KMS-11 (cell line): ENCODE measurements around the gene CD47.

ENCODE experiments used
- H2AFZ ChIP-seq: fragments of 200-600 bp; sonication (generic); 2 replicates; pipeline ENCODE4 v1.6.1; 2016; ENCODE audit warnings: antibody characterized with exemption, mixed run types, low read depth
- H3K27ac ChIP-seq: fragments of 200-600 bp; sonication (generic); 2 replicates; pipeline ENCODE4 v1.6.1; 2016; ENCODE audit warnings: mild to moderate bottlenecking, mixed run types
- H3K27me3 ChIP-seq: fragments of 200-600 bp; sonication (generic); 2 replicates; pipeline ENCODE4 v1.6.1; 2017; ENCODE audit warnings: mild to moderate bottlenecking, low read depth, mixed run types, moderate library complexity; ENCODE audit not compliant: insufficient read depth
- H3K36me3 ChIP-seq: fragments of 200-600 bp; sonication (generic); 2 replicates; pipeline ENCODE4 v1.6.1; 2017; ENCODE audit warnings: mild to moderate bottlenecking, mixed run types; ENCODE audit not compliant: insufficient read depth
- H3K4me1 ChIP-seq: fragments of 200-600 bp; sonication (generic); 2 replicates; pipeline ENCODE4 v1.6.1; 2016; ENCODE audit warnings: mild to moderate bottlenecking, low read depth, mixed run types; ENCODE audit not compliant: poor library complexity, severe bottlenecking
- H3K4me2 ChIP-seq: fragments of 200-600 bp; sonication (generic); 2 replicates; pipeline ENCODE4 v1.7.0; 2016; ENCODE audit warnings: mild to moderate bottlenecking, mixed run types
- H3K4me3 ChIP-seq: fragments of 200-600 bp; sonication (generic); IDR thresholded peaks from 2 replicates; pipeline ENCODE4 v1.6.1; 2017; ENCODE audit warnings: low read depth, low read length, mixed read lengths; ENCODE audit not compliant: insufficient read depth
- H3K79me2 ChIP-seq: fragments of 200-600 bp; sonication (generic); 2 replicates; pipeline ENCODE4 v1.6.1; 2016; ENCODE audit warnings: low read depth, mixed run types; ENCODE audit not compliant: insufficient read depth
- H3K9ac ChIP-seq: fragments of 200-600 bp; sonication (generic); 2 replicates; pipeline ENCODE4 v1.6.1; 2016; ENCODE audit warnings: mild to moderate bottlenecking, mixed run types
- H4K20me1 ChIP-seq: fragments of 200-600 bp; sonication (generic); 2 replicates; pipeline ENCODE4 v1.6.1; 2016; ENCODE audit warnings: mild to moderate bottlenecking, mixed run types; ENCODE audit not compliant: insufficient read depth
- CTCF ChIP-seq: fragments of 200-600 bp; sonication (generic); conservative IDR thresholded peaks from 2 replicates; pipeline ENCODE4 v1.6.1; 2017; ENCODE audit warnings: low read depth, mild to moderate bottlenecking, antibody characterized with exemption, low read length, moderate library complexity, mixed read lengths

Gene CD47

DNA sequence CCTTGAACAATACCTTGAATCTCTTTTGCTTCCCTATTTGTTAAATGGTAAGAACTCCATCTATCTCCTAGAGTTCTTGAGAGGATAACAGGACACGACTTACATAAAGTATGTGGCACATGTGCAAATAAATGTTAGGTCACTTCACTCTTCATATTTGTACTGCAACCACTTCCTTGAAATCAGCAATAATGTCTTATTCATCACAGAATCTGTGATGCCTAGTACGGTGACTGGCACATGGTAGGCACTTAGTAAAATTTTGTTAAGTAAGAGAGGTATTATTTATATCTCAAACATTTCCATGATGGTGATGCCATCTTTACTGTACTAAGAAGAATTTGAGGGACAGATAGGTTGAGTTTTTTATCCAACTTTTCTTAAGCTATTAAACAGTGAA, 14.3 kb downstream of the CD47 start:
- no peak overlapping the region for H3K4me3 ChIP-seq
- H3K4me2 ChIP-seq, result no peak overlapping the region
- no peak overlapping the region for H3K27ac ChIP-seq
- H3K27me3 ChIP-seq, result no peaks in the 10 kb centered on the region
- no peaks in the 10 kb centered on the region for H3K36me3 ChIP-seq
- H3K4me1 ChIP-seq, result peaks cover 21% of the 10 kb centered on the region
- no peak overlapping the region for H2AFZ ChIP-seq
- H3K9ac ChIP-seq, result no peak overlapping the region
- TF ChIP-seq CTCF, result no peak
- peaks cover 91% of the 10 kb centered on the region; the same call in 1 of the 2 replicates for H3K79me2 ChIP-seq
- peaks cover 4% of the 10 kb centered on the region; the same call in 1 of the 2 replicates for H4K20me1 ChIP-seq

GRCh38 chr3:108073764-108074431, 16.9 kb downstream of the CD47 start:
- Histone ChIP-seq H4K20me1 (no peaks in the 10 kb centered on the region; the same call in 1 of the 2 replicates), H3K4me2 (no peak overlapping the region), H3K9ac (no peak overlapping the region), H2AFZ (no peak overlapping the region), H3K4me3 (no peak overlapping the region), H3K27ac (no peak overlapping the region), H3K27me3 (no peaks in the 10 kb centered on the region), H3K36me3 (no peaks in the 10 kb centered on the region), H3K4me1 (peaks cover 31% of the 10 kb centered on the region), H3K79me2 (peaks cover 79% of the 10 kb centered on the region; the same call in 1 of the 2 replicates)
- TF ChIP-seq CTCF, result no peak

GRCh38 chr3:108071368-108071767, 19.5 kb downstream of the CD47 start:
- no peak for TF ChIP-seq CTCF
- H3K9ac ChIP-seq, result no peak overlapping the region
- no peak overlapping the region for H2AFZ ChIP-seq
- no peaks in the 10 kb centered on the region for H3K36me3 ChIP-seq
- no peak overlapping the region for H3K4me2 ChIP-seq
- peaks cover 57% of the 10 kb centered on the region; the same call in 1 of the 2 replicates for H3K79me2 ChIP-seq
- H3K27me3 ChIP-seq, result no peaks in the 10 kb centered on the region
- no peak overlapping the region for H3K27ac ChIP-seq
- peaks cover 48% of the 10 kb centered on the region for H3K4me1 ChIP-seq
- no peak overlapping the region for H3K4me3 ChIP-seq
- no peaks in the 10 kb centered on the region; the same call in 1 of the 2 replicates for H4K20me1 ChIP-seq

DNA sequence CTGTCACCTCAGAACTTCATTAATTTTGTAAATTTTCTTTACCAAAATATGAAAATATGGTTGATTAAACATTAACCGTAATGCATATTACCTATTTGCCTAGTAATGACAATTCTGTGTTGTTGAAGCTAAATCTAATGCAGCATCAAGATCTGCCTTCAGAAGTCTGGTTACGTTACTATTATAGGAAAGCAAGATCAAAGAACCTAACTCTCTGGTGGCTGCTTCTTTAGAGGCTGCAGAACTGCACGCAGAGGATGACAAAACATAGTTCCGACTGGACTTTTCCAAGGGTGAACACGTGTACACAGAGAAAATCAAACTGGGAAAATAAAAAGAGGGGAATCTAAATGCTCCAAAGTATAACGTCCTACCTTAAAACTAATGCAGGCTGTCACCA, 20.5 kb downstream of the CD47 start:
- no peak for TF ChIP-seq CTCF
- peaks cover 54% of the 10 kb centered on the region; the same call in 1 of the 2 replicates for H3K79me2 ChIP-seq
- no peaks in the 10 kb centered on the region for H3K36me3 ChIP-seq
- H3K4me1 ChIP-seq, result peaks cover 49% of the 10 kb centered on the region
- no peak overlapping the region for H3K4me3 ChIP-seq
- no peak overlapping the region for H3K4me2 ChIP-seq
- H3K9ac ChIP-seq, result no peak overlapping the region
- no peak overlapping the region for H3K27ac ChIP-seq
- H2AFZ ChIP-seq, result no peak overlapping the region
- no peaks in the 10 kb centered on the region for H3K27me3 ChIP-seq
- H4K20me1 ChIP-seq, result no peaks in the 10 kb centered on the region; the same call in 1 of the 2 replicates
